Stimulated activated CD4-positive, alpha-beta T cell treated with anti-CD3 and anti-CD28 coated beads, Interleukin-12 subunit alpha, Interleukin-12 subunit beta, amount 100 ng/mL, for 4 hours (primary cell): ENCODE measurements around the gene HBS1L.

Source experiments
- DNase-seq: peaks from one replicate; pipeline ENCODE4 v3.0.0-alpha.2; 2020

Gene HBS1L

GRCh38 chr6:135054569-135055498, at the start of gene HBS1L:
TSS of gene HBS1L (minus strand) at chr6:135054822. CDS start at chr6:135054691, 131 bp downstream.
- peak; percentile 94 for DNase-seq

GRCh38 chr6:135104199-135104598, 49.6 kb upstream of the HBS1L start:
- DNase-seq: no peak

- DNase-seq: no peak
Measured at GRCh38 chr6:135102191-135102590, 47.6 kb upstream of the HBS1L start.

- no peak for DNase-seq
Measured at GRCh38 chr6:135097172-135097571, 42.5 kb upstream of the HBS1L start.

- no peak for DNase-seq
Measured at GRCh38 chr6:135096403-135097130, 41.9 kb upstream of the HBS1L start.

DNA sequence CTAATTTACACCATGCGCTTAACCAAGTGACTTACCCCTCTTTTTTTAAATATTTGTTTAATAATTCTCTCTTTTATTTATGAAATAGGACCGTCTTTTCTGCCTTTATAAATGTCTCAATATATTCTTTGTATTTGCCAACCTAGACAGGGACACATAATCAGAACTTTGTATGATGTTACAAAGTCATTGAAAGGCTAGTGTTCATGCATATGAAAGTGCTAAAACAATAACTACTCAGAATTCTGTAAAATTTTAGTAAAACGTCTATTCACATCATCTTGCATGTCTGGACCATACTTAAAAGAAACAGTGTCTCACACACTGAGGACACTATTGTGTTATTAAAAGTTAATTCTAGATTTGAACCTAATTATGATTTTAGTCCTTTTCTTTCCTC, 41.1 kb upstream of the HBS1L start:
- DNase-seq: no peak

- no peak for DNase-seq
Measured at GRCh38 chr6:135094403-135094821, 39.8 kb upstream of the HBS1L start.

- DNase-seq: no peak
Measured at GRCh38 chr6:135093578-135093977, 39.0 kb upstream of the HBS1L start.

GRCh38 chr6:135092724-135093123, 38.1 kb upstream of the HBS1L start:
- no peak for DNase-seq

DNA sequence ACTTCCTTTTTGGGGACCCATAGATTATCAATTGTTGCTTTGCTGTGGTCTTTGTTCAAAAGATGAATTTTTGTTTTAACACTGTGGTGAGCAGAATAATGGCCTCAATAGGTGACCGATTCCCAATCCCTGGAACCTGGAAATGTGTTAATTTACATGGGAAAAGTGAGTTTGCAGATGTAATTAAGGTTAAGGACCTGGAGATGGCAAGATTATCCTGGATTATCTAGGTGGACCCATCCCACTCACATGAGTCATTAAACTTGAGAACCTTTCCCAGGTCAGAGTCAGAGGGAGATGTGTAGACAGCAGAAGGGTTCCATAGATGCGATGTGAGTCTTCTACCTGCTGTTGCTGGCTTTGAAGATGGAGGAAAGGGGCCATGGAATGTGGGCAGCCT, 36.2 kb upstream of the HBS1L start:
- no peak for DNase-seq

GRCh38 chr6:135089901-135090300, 35.3 kb upstream of the HBS1L start:
- no peak for DNase-seq

- DNase-seq: no peak
Measured at GRCh38 chr6:135088818-135089809, 34.5 kb upstream of the HBS1L start.

- no peak for DNase-seq
Measured at GRCh38 chr6:135088281-135088680, 33.7 kb upstream of the HBS1L start.

DNA sequence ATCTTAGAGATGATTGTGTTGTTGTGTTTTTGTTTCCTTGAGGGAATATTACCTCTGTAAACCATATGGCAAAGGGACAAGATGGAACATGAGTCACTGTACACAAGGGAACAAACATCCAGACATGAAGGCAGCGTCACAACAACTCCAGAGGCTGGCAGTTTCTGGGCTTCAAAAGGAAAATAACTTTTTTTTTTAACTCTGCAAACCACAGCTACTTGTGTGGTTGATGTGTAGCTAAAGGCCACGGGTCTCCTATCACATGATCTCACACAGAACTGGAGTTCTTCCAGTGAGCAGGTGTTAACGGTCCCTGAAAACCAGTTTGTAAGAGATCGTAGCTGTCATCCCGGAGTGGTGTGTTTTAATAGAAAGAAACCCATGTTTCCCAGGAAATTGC, 33.2 kb upstream of the HBS1L start:
- no peak for DNase-seq

GRCh38 chr6:135087403-135087802, 32.8 kb upstream of the HBS1L start:
- DNase-seq: no peak

GRCh38 chr6:135086414-135086764, 31.8 kb upstream of the HBS1L start:
- DNase-seq: no peak

GRCh38 chr6:135085700-135086413, 31.2 kb upstream of the HBS1L start:
- no peak for DNase-seq

GRCh38 chr6:135084916-135085269, 30.3 kb upstream of the HBS1L start:
- DNase-seq: no peak

DNA sequence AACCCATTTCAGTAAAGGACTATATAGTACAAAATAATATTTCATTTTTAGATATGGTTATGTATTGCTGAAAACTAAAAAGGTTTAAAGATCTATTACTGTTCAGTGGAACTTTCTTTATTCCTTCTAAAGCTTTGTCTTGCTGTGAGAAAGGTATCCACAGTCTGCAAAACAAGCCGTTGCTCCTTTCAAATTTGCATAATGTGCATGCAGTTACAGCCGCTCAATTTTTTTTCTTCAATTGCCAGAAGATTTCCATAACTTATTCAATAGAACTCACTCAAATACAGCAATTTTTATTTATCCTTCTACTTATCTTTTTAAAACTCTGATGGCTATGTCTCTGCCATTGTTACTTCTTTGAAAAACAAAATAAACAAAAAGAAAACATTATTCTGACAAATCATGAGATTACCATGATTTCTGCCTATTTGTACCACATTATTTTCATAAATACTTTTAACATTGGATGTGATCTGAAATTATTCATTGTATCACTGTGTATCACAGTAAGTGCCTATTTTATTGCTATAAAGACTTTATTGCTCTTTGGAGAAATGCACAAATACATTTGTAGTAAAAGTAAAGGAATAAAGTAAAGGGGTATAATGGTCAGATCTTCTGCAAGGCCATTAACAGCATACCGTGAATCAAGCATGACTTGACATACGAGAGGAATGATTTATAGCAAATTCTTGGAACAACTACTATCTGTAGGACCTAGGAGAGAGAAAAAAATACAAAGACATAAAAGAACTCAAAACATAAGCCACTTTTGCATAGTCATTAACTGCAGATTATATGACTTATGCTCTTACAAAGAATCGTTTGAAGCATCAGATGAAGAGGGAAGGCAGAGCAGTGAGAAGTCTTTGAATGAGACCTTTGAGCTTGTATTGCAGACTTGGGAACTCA, 29.6 kb upstream of the HBS1L start:
- DNase-seq: no peak

DNA sequence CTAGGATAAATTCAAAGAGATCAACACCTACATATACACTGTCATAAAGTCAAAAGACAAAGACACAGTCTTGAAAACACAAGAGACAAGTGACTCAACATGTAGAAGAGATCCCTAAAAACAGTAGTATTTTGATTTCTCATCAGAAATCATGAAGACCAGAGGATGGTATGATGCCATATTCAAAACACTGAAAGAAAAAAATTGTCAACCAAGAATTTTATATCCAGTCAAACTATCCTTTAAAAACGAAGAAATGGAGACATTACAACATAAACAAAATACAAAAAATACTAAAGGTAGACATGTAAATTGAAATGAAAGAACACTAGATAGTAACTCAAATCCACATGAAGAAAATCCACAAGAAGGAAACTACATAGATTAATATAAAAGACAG, 27.3 kb upstream of the HBS1L start:
- no peak for DNase-seq

- DNase-seq: no peak
Measured at GRCh38 chr6:135075018-135075417, 20.4 kb upstream of the HBS1L start.
